ENCODE measurements around the gene PADI2. TPM values are rescaled to one million over a fixed set of nuclear protein-coding genes. Genes with fewer than 3 reads are reported as not detected.

The PADI2 gene
- total RNA-seq (2014; rRNA removed; shearing (Covaris generic)) (not detected in 2 replicates), total RNA-seq (2022) (0.08 TPM in 1 of 2 replicates, not detected in the other), Bru-seq, nascent RNA (not detected), BruChase-seq, experiment 1, labeled RNA remaining after a 6-hour chase (percentile 7 among the genes with signal in this experiment), BruChase-seq, experiment 2, labeled RNA remaining after a 2-hour chase (percentile 8 among the genes with signal in this experiment)
- long read RNA-seq, result 0 reads

- Histone ChIP-seq H3K4me2 (ENCODE audit: low read length) (peak within 1 kb of the TSS; percentile 48), H4K20me1 (ENCODE audit: insufficient read depth, low read length) (no peaks in the 10 kb centered on the region), H3K9me3 (ENCODE audit: low read length) (no peaks in the 10 kb centered on the region), H3K4me3 (ENCODE audit: low read depth, low read length, poor library complexity, severe bottlenecking) (peak within 1 kb of the TSS; percentile 38), H3K27ac (ENCODE audit: low read depth, low read length, poor library complexity, severe bottlenecking) (no peak within 1 kb of the TSS), H3K9me2 (ENCODE audit: insufficient read depth, low read length) (no peaks in the 10 kb centered on the region), H3K36me3 (ENCODE audit: insufficient read depth, low read length) (no peaks in the 10 kb centered on the region), H3K79me2 (ENCODE audit: insufficient read depth, low read depth, low read length) (no peaks in the 10 kb centered on the region), H2AFZ (ENCODE audit: low read length) (peak within 1 kb of the TSS; percentile 18; the same call in 1 of the 2 replicates), H3K4me1 (ENCODE audit: insufficient read depth, low read length, poor library complexity, severe bottlenecking) (peaks cover 16% of the 10 kb centered on the region)
- ChIA-PET POLR2A (interaction anchor here (0.6 kb wide), 1 partner anchor 201 kb away, joined by 3 read pairs; no protein-coding TSS in a partner anchor), CTCF (ENCODE audit: unreplicated experiment) (no interaction called here)
- no TSS peak for BruUV-seq (replicated peaks)
- TF ChIP-seq CTCF (conservative IDR thresholded peaks at IDR 0.05; ENCODE audit: low read length) (no peak), EZH2phosphoT487 (IDR thresholded peaks at IDR 0.05; ENCODE audit: borderline replicate concordance, low read depth, low read length) (no peak)
- intact Hi-C loops (cut with micrococcal nuclease; ENCODE audit: unreplicated experiment), result no loop called here
- DNase-seq (ENCODE audit: low spot score), result peak; percentile 65
Measured at GRCh38 chr1:17119076-17119772, at the start of gene PADI2. PADI2 (minus strand) TSS chr1:17119451; CDS start chr1:17119371, 80 bp downstream.

GRCh38 chr1:17168091-17168876 lies 49.0 kb upstream of the PADI2 start:
- BruUV-seq (replicated peaks), result no TSS peak
- POLR2A ChIA-PET, result no interaction called here

More at GRCh38 chr1:17168091-17168876, 49.0 kb upstream of the PADI2 start:
- no peak overlapping the region for H3K4me3 ChIP-seq (ENCODE audit: low read depth, low read length, poor library complexity, severe bottlenecking)
- TF ChIP-seq EZH2phosphoT487 (IDR thresholded peaks at IDR 0.05; ENCODE audit: borderline replicate concordance, low read depth, low read length) (no peak), CTCF (conservative IDR thresholded peaks at IDR 0.05; ENCODE audit: low read length) (no peak)
- no peaks in the 10 kb centered on the region for H3K4me1 ChIP-seq (ENCODE audit: insufficient read depth, low read length, poor library complexity, severe bottlenecking)
- H3K9me3 ChIP-seq (ENCODE audit: low read length), result no peaks in the 10 kb centered on the region
- no peak overlapping the region for H3K4me2 ChIP-seq (ENCODE audit: low read length)
- H4K20me1 ChIP-seq (ENCODE audit: insufficient read depth, low read length), result no peaks in the 10 kb centered on the region
- no peak overlapping the region for H3K27ac ChIP-seq (ENCODE audit: low read depth, low read length, poor library complexity, severe bottlenecking)
- H3K36me3 ChIP-seq (ENCODE audit: insufficient read depth, low read length), result no peaks in the 10 kb centered on the region
- CTCF ChIA-PET (ENCODE audit: unreplicated experiment), result no interaction called here
- intact Hi-C loops (cut with micrococcal nuclease; ENCODE audit: unreplicated experiment), result no loop called here
- H3K79me2 ChIP-seq (ENCODE audit: insufficient read depth, low read depth, low read length), result no peaks in the 10 kb centered on the region
- no peaks in the 10 kb centered on the region for H3K9me2 ChIP-seq (ENCODE audit: insufficient read depth, low read length)
- no peak for DNase-seq (ENCODE audit: low spot score)
- H2AFZ ChIP-seq (ENCODE audit: low read length), result no peak overlapping the region

Measured in OCI-LY7 (cell line).